Ovary (tissue), 3 donors: ENCODE measurements around the gene FLCN.

Experiments
- POLR2A ChIP-seq: fragments of 450-650 bp; IDR thresholded peaks from one replicate; pipeline ENCODE4 v1.6.1; 2017; ENCODE audit warnings: antibody characterized with exemption, mild to moderate bottlenecking, moderate library complexity
- TF ChIP-seq, protein P1 (sequence below), 3 donors: fragments of 450-650 bp in 2 of 3; fragments of 200-600 bp in 1 of 3; IDR thresholded peaks; one replicate each; pipeline versions ENCODE4 v1.5.1 to v1.8.0; 2016 to 2022; ENCODE audit warnings: antibody characterized with exemption in 3 of 3, mild to moderate bottlenecking in 1 of 3
- donor health status: DM: no; HTN: no; CAD: no.

DNA sequence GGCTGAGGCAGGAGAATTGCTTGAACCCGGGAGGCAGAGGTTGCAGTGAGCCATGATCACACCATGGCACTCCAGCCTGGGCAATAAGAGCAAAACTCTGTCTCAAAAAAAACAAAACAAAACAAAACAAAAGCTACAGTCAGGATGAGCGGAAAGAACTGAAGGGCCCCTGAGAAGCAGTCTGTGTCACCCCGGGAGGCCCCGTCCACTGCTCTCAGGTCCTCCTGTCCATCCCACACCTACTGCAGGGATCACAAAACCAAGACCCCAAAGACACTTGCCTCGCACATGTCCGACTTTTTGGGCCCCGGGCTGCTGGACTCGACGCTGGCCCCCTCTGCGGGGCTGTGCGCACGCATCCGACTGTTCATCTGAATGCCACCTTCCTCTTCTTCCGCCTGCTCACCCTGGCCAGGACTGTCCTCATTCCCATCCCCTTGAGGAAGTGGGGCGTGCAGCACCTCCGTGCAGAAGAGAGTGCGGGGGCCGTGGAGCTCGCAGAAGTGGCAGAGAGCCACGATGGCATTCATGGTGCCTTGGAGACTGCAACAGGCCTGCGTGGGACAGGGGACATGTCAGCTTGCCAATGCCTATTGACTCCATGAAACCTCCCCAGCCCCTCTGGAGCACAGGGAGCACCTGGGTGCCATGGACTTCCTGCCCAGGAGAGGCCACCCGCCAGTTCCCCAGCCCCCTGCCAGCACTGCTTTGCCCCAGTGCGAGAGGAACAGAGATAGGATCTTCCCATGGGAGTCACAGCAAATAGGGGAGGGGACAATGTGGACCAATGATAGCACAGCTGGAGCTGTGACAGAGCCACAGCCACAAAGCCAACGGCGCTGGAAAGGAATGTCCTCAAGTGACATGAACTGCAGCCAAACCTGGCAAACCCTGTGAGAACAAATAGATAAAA is 9.1 kb downstream of the FLCN start:
- TF ChIP-seq, protein P1, sequence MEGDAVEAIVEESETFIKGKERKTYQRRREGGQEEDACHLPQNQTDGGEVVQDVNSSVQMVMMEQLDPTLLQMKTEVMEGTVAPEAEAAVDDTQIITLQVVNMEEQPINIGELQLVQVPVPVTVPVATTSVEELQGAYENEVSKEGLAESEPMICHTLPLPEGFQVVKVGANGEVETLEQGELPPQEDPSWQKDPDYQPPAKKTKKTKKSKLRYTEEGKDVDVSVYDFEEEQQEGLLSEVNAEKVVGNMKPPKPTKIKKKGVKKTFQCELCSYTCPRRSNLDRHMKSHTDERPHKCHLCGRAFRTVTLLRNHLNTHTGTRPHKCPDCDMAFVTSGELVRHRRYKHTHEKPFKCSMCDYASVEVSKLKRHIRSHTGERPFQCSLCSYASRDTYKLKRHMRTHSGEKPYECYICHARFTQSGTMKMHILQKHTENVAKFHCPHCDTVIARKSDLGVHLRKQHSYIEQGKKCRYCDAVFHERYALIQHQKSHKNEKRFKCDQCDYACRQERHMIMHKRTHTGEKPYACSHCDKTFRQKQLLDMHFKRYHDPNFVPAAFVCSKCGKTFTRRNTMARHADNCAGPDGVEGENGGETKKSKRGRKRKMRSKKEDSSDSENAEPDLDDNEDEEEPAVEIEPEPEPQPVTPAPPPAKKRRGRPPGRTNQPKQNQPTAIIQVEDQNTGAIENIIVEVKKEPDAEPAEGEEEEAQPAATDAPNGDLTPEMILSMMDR (IDR thresholded peaks at IDR 0.05) = no peak
- no peak for TF ChIP-seq POLR2A
